GM12874 (cell line): ENCODE measurements around the gene ASNSD1.

Experiments used
- CTCF ChIP-seq: IDR thresholded peaks from 2 replicates; pipeline ENCODE4 v1.5.1; 2011; ENCODE audit warnings: low read depth, mild to moderate bottlenecking, control low read depth, low read length, moderate library complexity; ENCODE audit not compliant: insufficient read depth

Gene ASNSD1

GRCh38 chr2:189681903-189682302 lies 20.6 kb downstream of the ASNSD1 start:
- TF ChIP-seq CTCF = no peak

- no peak for TF ChIP-seq CTCF
Measured at GRCh38 chr2:189683348-189683747, 22.1 kb downstream of the ASNSD1 start.

GRCh38 chr2:189684811-189685210 lies 23.6 kb downstream of the ASNSD1 start:
- no peak for TF ChIP-seq CTCF

- no peak for TF ChIP-seq CTCF
Measured at GRCh38 chr2:189685540-189686229, 24.4 kb downstream of the ASNSD1 start.

GRCh38 chr2:189696223-189696622 lies 35.0 kb downstream of the ASNSD1 start:
- no peak for TF ChIP-seq CTCF

- TF ChIP-seq CTCF = peak; percentile 6; the same call in 1 of the 2 replicates
Measured at GRCh38 chr2:189698020-189698887, 37.0 kb downstream of the ASNSD1 start.

- no peak for TF ChIP-seq CTCF
Measured at GRCh38 chr2:189700681-189701080, 39.4 kb downstream of the ASNSD1 start.
